Measurements from ENCODE around the gene SELENOW. TPM values are rescaled to one million over a fixed set of nuclear protein-coding genes. Genes with fewer than 3 reads are reported as not detected.

The SELENOW gene
- total and polyA plus RNA-seq, 2 of the 8 experiments (the other 6 are each of a cell fraction or from before 2014, with no cell fraction given) = 371 to 588 TPM

DNA sequence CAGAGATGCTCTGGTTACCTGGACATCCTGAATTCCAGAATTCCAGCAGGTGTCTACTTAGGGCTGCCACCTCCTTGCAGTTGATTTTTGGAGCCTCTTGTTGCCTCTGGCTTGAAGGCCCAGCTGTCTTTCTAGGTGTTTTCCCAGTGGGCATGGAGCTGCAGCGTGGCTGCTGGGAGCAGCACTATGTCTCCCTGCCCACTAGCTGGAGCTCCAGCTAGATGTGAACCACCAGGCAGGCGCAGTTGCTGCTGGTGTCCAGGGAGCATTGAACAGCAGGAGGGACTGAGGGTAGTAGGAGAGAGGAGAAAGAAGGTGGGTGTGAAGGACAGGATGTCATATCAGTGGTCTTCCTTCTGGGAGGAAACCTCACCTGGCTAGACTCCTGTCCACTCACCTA lies 9.9 kb upstream of the SELENOW start:
- Histone ChIP-seq H3K4me3 (ENCODE audit: extremely low read depth in 1 of 4, insufficient read depth in 2 of 4, low read depth in 3 of 4, low read length in 4 of 4) (no peak overlapping the region), H3K56ac (replicated peaks; ENCODE audit: insufficient read length, low read depth, low read length) (no peak overlapping the region), H3K4ac (replicated peaks; ENCODE audit: insufficient read length, low read depth, low read length) (no peak overlapping the region), H4K5ac (ENCODE audit: insufficient read length, low read depth, low read length) (no peak overlapping the region), H2BK15ac (ENCODE audit: low read length) (0 out of 2 replicates have a peak overlapping the region, but pooled peaks have one; percentile 72), H3K18ac (ENCODE audit: extremely low read depth, low read length) (no peak overlapping the region), H3K27ac (ENCODE audit: low read depth, low read length) (no peak overlapping the region), H3K9me3 (ENCODE audit: insufficient read depth in 2 of 2, low read depth in 1 of 2, low read length in 1 of 2) (no peaks in the 10 kb centered on the region), H4K91ac (replicated peaks; ENCODE audit: insufficient read length, low read length) (no peak overlapping the region), H2AK5ac (ENCODE audit: low read depth, low read length) (peak overlapping the region; percentile 66; the same call in 1 of the 2 replicates), H4K8ac (ENCODE audit: extremely low read depth, insufficient read depth, low read length) (no peak overlapping the region; the same call in 1 of the 2 replicates), H2AFZ (ENCODE audit: low read length) (no peak overlapping the region), H3K36me3 (ENCODE audit: control insufficient read depth in 2 of 4, insufficient read depth in 4 of 4, low read length in 3 of 4) (no peaks in the 10 kb centered on the region), H3K27me3 (replicated peaks in 1 of 4; ENCODE audit: control insufficient read depth in 3 of 4, extremely low read depth in 1 of 4, insufficient read depth in 3 of 4, low read length in 3 of 4) (no peaks in the 10 kb centered on the region), H3K79me2 (ENCODE audit: control insufficient read depth in 1 of 2, insufficient read depth in 2 of 2, low read length in 2 of 2) (no peaks in the 10 kb centered on the region), H2BK120ac (replicated peaks; ENCODE audit: low read depth, low read length) (no peak overlapping the region), H3K23me2 (ENCODE audit: low read depth, low read length) (peaks cover 9% of the 10 kb centered on the region; the same call in 1 of the 2 replicates), H4K20me1 (replicated peaks in 1 of 2; ENCODE audit: control insufficient read depth in 1 of 2, insufficient read depth in 2 of 2, low read length in 2 of 2) (no peaks in the 10 kb centered on the region), H3K23ac (ENCODE audit: insufficient read length) (no peak overlapping the region), H2BK5ac (ENCODE audit: low read depth, low read length) (no peak overlapping the region), H2BK20ac (ENCODE audit: low read length) (no peak overlapping the region), H3K4me1 (replicated peaks in 1 of 4; ENCODE audit: control insufficient read depth in 3 of 4, insufficient read depth in 4 of 4, low read length in 3 of 4) (peaks cover 0 to 6% (median 3%) of the 10 kb centered on the region in 4 experiments; a peak in 5 of 7 replicates), H3K79me1 (ENCODE audit: low read depth, low read length) (no peaks in the 10 kb centered on the region), H3K14ac (ENCODE audit: insufficient read length) (no peak overlapping the region), H3K4me2 (ENCODE audit: insufficient read depth in 1 of 2, low read depth in 2 of 2, low read length in 2 of 2) (no peak overlapping the region), H2BK12ac (ENCODE audit: low read depth, low read length) (peak overlapping the region; percentile 55; the same call in 1 of the 2 replicates), H3K9ac (replicated peaks in 1 of 4; ENCODE audit: extremely low read depth in 1 of 4, low read depth in 3 of 4, low read length in 3 of 4) (no peak overlapping the region)
- CTCF ChIA-PET (ENCODE audit: partially characterized antibody) = interaction anchor here (5.4 to 6.3 kb wide), 2 partner anchors 20 to 55 kb away, joined by 31 to 150 read pairs; partner anchors contain the start of gene EHD2
- 75% methylated on average over 2 of the region's 2 CpGs; no CpG with 5 or more reads in 1 of the 2 experiments for WGBS, 2 experiments (ENCODE audit: extremely low coverage in 1 of 2, insufficient coverage in 1 of 2, insufficient read length in 1 of 2, insufficient replicate concordance in 2 of 2, low coverage in 1 of 2, low lambda C conversion rate in 2 of 2, missing lambda C conversion rate in 1 of 2)
- FAIRE-seq (no peak), DNase-seq (ENCODE audit: low read depth in 1 of 2, low spot score in 2 of 2) (no peak)
- POLR2A ChIA-PET (ENCODE audit: partially characterized antibody) = interaction anchor here (0.6 to 7.2 kb wide), 7 partner anchors 8 to 26 kb away, joined by 3 to 46 read pairs (median 7); partner anchors contain the start of gene SELENOW
- TF ChIP-seq RFX5 (IDR thresholded peaks at IDR 0.05; ENCODE audit: borderline replicate concordance, low read depth, low read length) (no peak), HDAC2 (IDR thresholded peaks at IDR 0.05; ENCODE audit: borderline replicate concordance in 1 of 2, low read depth in 2 of 2, low read length in 2 of 2) (no peak), BACH1 (IDR thresholded peaks at IDR 0.05; ENCODE audit: low read length) (no peak), TBP (IDR thresholded peaks at IDR 0.05; ENCODE audit: low read depth, low read length) (no peak), SRF (IDR thresholded peaks at IDR 0.05; ENCODE audit: low read depth, low read length) (no peak), CBX5 (IDR thresholded peaks at IDR 0.05; ENCODE audit: low read depth, low read length) (no peak), EP300 (IDR thresholded peaks at IDR 0.05; ENCODE audit: borderline replicate concordance in 1 of 2, low read depth in 2 of 2, low read length in 2 of 2) (no peak), TAF1 (IDR thresholded peaks at IDR 0.05; ENCODE audit: low read depth, low read length) (no peak), CEBPB (IDR thresholded peaks at IDR 0.05; ENCODE audit: low read depth, low read length) (no peak), RAD21 (IDR thresholded peaks at IDR 0.05 in 1 of 2, conservative IDR thresholded peaks at IDR 0.05 in 1 of 2; ENCODE audit: low read depth in 2 of 2, low read length in 2 of 2) (no peak), GTF2F1 (IDR thresholded peaks at IDR 0.05; ENCODE audit: borderline replicate concordance, low read depth, low read length) (no peak)
- TF ChIP-seq, protein P1, sequence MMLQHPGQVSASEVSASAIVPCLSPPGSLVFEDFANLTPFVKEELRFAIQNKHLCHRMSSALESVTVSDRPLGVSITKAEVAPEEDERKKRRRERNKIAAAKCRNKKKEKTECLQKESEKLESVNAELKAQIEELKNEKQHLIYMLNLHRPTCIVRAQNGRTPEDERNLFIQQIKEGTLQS (IDR thresholded peaks at IDR 0.05; ENCODE audit: insufficient read depth, low read depth, low read length) = no peak

Data from H1 (cell line).